A549 (cell line): Measurements from ENCODE around the gene DHX58. TPM values are rescaled to one million over a fixed set of nuclear protein-coding genes. Genes with fewer than 3 reads are reported as not detected.
A peak's percentile ranks its signal among the peaks of the same experiment; 100 is the strongest.

Source experiments
- ATAC-seq, 2 experiments: fragments of 200-7000 bp in 1 of 2; fragments of >200 bp in 1 of 2; cut with Nextera tagmentation in 1 of 2; cut with Tn5 transposase in 1 of 2; 3 replicates each; pipeline versions ENCODE4 v1.8.0 to v1.9.1; 2018 to 2020; ENCODE audit warnings: mild to moderate bottlenecking in 1 of 2, moderate library complexity in 1 of 2
- CTCF ChIA-PET: fragments of 300-600 bp; sonication (Branson Sonifier 250); formaldehyde crosslinking; extraction: SDS; loops from one replicate; lab custom pipeline; 2021; ENCODE audit warnings: antibody characterized with exemption, inconsistent platforms; lab: Yijun Ruan, JAX
- POLR2A ChIA-PET: fragments of 350-600 bp; formaldehyde crosslinking; extraction: SDS; loops from one replicate; lab custom pipeline; 2021; ENCODE audit warnings: antibody characterized with exemption, inconsistent platforms; lab: Yijun Ruan, JAX
- DNase-seq, 2 experiments: peaks; one replicate each; pipeline versions ENCODE4 v3.0.0 to v3.0.0-alpha.2; 2011 to 2016; ENCODE audit warnings: low read depth in 1 of 2, low spot score in 1 of 2
- FAIRE-seq: peaks from 2 replicates; lab custom pipeline; 2011; peaks lifted over from hg19 to GRCh38; lab: Jason Lieb, UNC
- H3K27ac ChIP-seq, 2 experiments: fragments of >200 bp; sonication (Bioruptor Twin); formaldehyde crosslinking; 3 replicates each; pipeline ENCODE4 v1.5.1; 2016 to 2017
- H3K4me1 ChIP-seq: fragments of >200 bp; sonication (Bioruptor Twin); formaldehyde crosslinking; 3 replicates; pipeline ENCODE4 v1.6.1; 2016
- H3K4me2 ChIP-seq: fragments of >200 bp; sonication (Bioruptor Twin); formaldehyde crosslinking; 3 replicates; pipeline ENCODE4 v1.6.1; 2016
- H3K4me3 ChIP-seq: fragments of >200 bp; sonication (Bioruptor Twin); formaldehyde crosslinking; 3 replicates; pipeline ENCODE4 v1.5.1; 2016
- H3K9me3 ChIP-seq: fragments of >200 bp; sonication (Bioruptor Twin); formaldehyde crosslinking; 3 replicates; pipeline ENCODE4 v1.6.1; 2016
- ATOH8 ChIP-seq: fragments of 250-450 bp; sonication (Bioruptor Pico); IDR thresholded peaks from 2 replicates; pipeline ENCODE4 v1.5.0; 2020; ENCODE audit warnings: low read depth, mild to moderate bottlenecking, moderate library complexity
- BHLHE40 ChIP-seq: IDR thresholded peaks from 2 replicates; pipeline ENCODE4 v1.6.1; 2012; ENCODE audit warnings: low read depth, low read length, inconsistent platforms
- CBX2 ChIP-seq: fragments of 200-600 bp; sonication (generic); IDR thresholded peaks from 2 replicates; pipeline ENCODE4 v1.6.1; 2016; ENCODE audit warnings: low read depth, mild to moderate bottlenecking, borderline replicate concordance
- CBX8 ChIP-seq: fragments of 200-600 bp; sonication (generic); IDR thresholded peaks from 2 replicates; pipeline ENCODE4 v1.6.1; 2016
- CEBPB ChIP-seq, 2 experiments: fragments of >200 bp in 1 of 2; sonication (Bioruptor Twin) in 1 of 2; formaldehyde crosslinking in 1 of 2; IDR thresholded peaks; 2 replicates each; pipeline ENCODE4 v1.6.1; 2012 to 2016
- CHD2 ChIP-seq: fragments of 150-350 bp; IDR thresholded peaks from 2 replicates; pipeline ENCODE4 v1.6.1; 2014; ENCODE audit warnings: low read length; ENCODE audit not compliant: partially characterized antibody
- E2F6 ChIP-seq: IDR thresholded peaks from 2 replicates; pipeline ENCODE4 v1.6.1; 2012; ENCODE audit warnings: low read depth, borderline replicate concordance
- EHF ChIP-seq: fragments of 250-450 bp; sonication (Bioruptor Pico); IDR thresholded peaks from 2 replicates; pipeline ENCODE4 v1.5.0; 2020; ENCODE audit warnings: mild to moderate bottlenecking
- ELK1 ChIP-seq: fragments of 150-350 bp; IDR thresholded peaks from 2 replicates; pipeline ENCODE4 v1.6.1; 2014; ENCODE audit warnings: low read depth, mild to moderate bottlenecking, low read length
- EP300 ChIP-seq, 2 experiments: fragments of >200 bp; sonication (Bioruptor Twin); formaldehyde crosslinking; IDR thresholded peaks; 2 replicates in 1 of 2; 3 replicates in 1 of 2; pipeline ENCODE4 v1.6.1; 2016 to 2017
- ESRRA ChIP-seq: fragments of 150-350 bp; IDR thresholded peaks from 2 replicates; pipeline ENCODE4 v1.6.1; 2014; ENCODE audit warnings: mild to moderate bottlenecking, low read length, borderline replicate concordance
- FOSB ChIP-seq: fragments of 250-450 bp; sonication (Bioruptor Pico); IDR thresholded peaks from 2 replicates; pipeline ENCODE4 v1.5.0; 2020; ENCODE audit warnings: mild to moderate bottlenecking, moderate library complexity
- HDAC2 ChIP-seq: fragments of 200-600 bp; sonication (generic); IDR thresholded peaks from 2 replicates; pipeline ENCODE4 v1.6.1; 2016
- HEYL ChIP-seq: fragments of 250-450 bp; sonication (Bioruptor Pico); IDR thresholded peaks from 2 replicates; pipeline ENCODE4 v1.8.0; 2021; ENCODE audit warnings: mild to moderate bottlenecking, moderate library complexity
- HOXB13 ChIP-seq: fragments of 250-450 bp; sonication (Bioruptor Pico); IDR thresholded peaks from 2 replicates; pipeline ENCODE4 v1.5.0; 2020; ENCODE audit warnings: low read depth, mild to moderate bottlenecking, moderate library complexity
- JUNB ChIP-seq: fragments of >200 bp; sonication (Bioruptor Twin); formaldehyde crosslinking; IDR thresholded peaks from 2 replicates; pipeline ENCODE4 v1.6.1; 2016
- KDM1A ChIP-seq: fragments of 200-600 bp; sonication (generic); IDR thresholded peaks from 2 replicates; pipeline ENCODE4 v1.6.1; 2016; ENCODE audit warnings: low read depth, mild to moderate bottlenecking
- MAFK ChIP-seq: fragments of 450-650 bp; IDR thresholded peaks from 2 replicates; pipeline ENCODE4 v1.6.1; 2014; ENCODE audit not compliant: partially characterized antibody
- MYC ChIP-seq: IDR thresholded peaks from 2 replicates; pipeline ENCODE4 v1.6.1; 2012; ENCODE audit warnings: mild to moderate bottlenecking, inconsistent platforms, low read length, improper control_type of control experiment, borderline replicate concordance
- NR3C1 ChIP-seq: fragments of >200 bp; sonication (Bioruptor Twin); formaldehyde crosslinking; IDR thresholded peaks from 3 replicates; pipeline ENCODE4 v1.6.1; 2017
- PBX3 ChIP-seq: IDR thresholded peaks from 2 replicates; pipeline ENCODE4 v1.6.1; 2012
- PHF8 ChIP-seq: fragments of 200-600 bp; sonication (generic); IDR thresholded peaks from 2 replicates; pipeline ENCODE4 v1.6.1; 2016; ENCODE audit warnings: low read depth, mild to moderate bottlenecking, antibody characterized with exemption, moderate library complexity, borderline replicate concordance
- RARB ChIP-seq: fragments of 250-450 bp; sonication (Bioruptor Pico); IDR thresholded peaks from 2 replicates; pipeline ENCODE4 v1.8.0; 2021; ENCODE audit warnings: mild to moderate bottlenecking, moderate library complexity
- RCOR1 ChIP-seq: fragments of 150-350 bp; IDR thresholded peaks from 2 replicates; pipeline ENCODE4 v1.6.1; 2014; ENCODE audit warnings: antibody characterized with exemption, low read length, low read depth
- RFX5 ChIP-seq: fragments of 450-650 bp; IDR thresholded peaks from 2 replicates; pipeline ENCODE4 v1.7.1; 2014; ENCODE audit warnings: antibody characterized with exemption, mild to moderate bottlenecking, moderate library complexity
- SREBF2 ChIP-seq: fragments of 450-650 bp; IDR thresholded peaks from 2 replicates; pipeline ENCODE4 v1.6.1; 2014; ENCODE audit warnings: mild to moderate bottlenecking, moderate library complexity
- TFCP2L1 ChIP-seq: fragments of 250-450 bp; sonication (Bioruptor Pico); IDR thresholded peaks from 2 replicates; pipeline ENCODE4 v1.5.0; 2021; ENCODE audit warnings: mild to moderate bottlenecking
- ZNF302 ChIP-seq: fragments of 250-450 bp; sonication (Bioruptor Pico); IDR thresholded peaks from 2 replicates; pipeline ENCODE4 v1.9.0; 2021; ENCODE audit warnings: inconsistent platforms, mild to moderate bottlenecking, moderate library complexity
- ZSCAN20 ChIP-seq: fragments of 250-450 bp; sonication (Bioruptor Pico); IDR thresholded peaks from 2 replicates; pipeline ENCODE4 v1.8.0; 2022; ENCODE audit warnings: mild to moderate bottlenecking, moderate library complexity
- WGBS: methylation state at CpG from one replicate; pipeline ENCODE4 v1.1.6; 2017; ENCODE audit errors: missing lambda C conversion rate; 5-methylcytosine and 5-hydroxymethylcytosine counted together
- polyA plus RNA-seq, 4 experiments: library from polyadenylated mRNA; depleted of rRNA in 3 of 4; stranded (reverse); fragments of >200 nt; fragmentation: RNase III in 1 of 4; extraction: RNeasy Plus Mini Kit Qiagen cat#74134 plus additional on column Dnase treatment in 1 of 4; gene quantifications; 2 replicates in 3 of 4; 3 replicates in 1 of 4; pipeline ENCODE4 v1.2.3, GENCODE V29; 2011 to 2017

Gene DHX58
- polyA plus RNA-seq, 2 of the 4 experiments (the other 2 are of a cell fraction): 0.37 to 0.59 TPM

GRCh38 chr17:42118126-42118510 is 5.6 kb upstream of the DHX58 start:
- POLR2A ChIA-PET: no interaction called here
- no peak for FAIRE-seq

GRCh38 chr17:42117397-42118125 is 5.0 kb upstream of the DHX58 start:
- 85% methylated on average over 27 of the region's 30 CpGs for WGBS
- Histone ChIP-seq H3K4me1 (peaks cover 19% of the 10 kb centered on the region), H3K4me3 (no peak overlapping the region), H3K4me2 (no peak overlapping the region), H3K27ac (no peak overlapping the region), H3K9me3 (no peaks in the 10 kb centered on the region)
- TF ChIP-seq MYC (no peak), TFCP2L1 (CRISPR knock-in tag) (no peak), CHD2 (no peak), RARB (CRISPR knock-in tag) (no peak), HOXB13 (no peak), CBX8 (no peak), ATOH8 (CRISPR knock-in tag) (no peak), SREBF2 (no peak), ELK1 (no peak), ZSCAN20 (no peak), KDM1A (no peak), HDAC2 (no peak), FOSB (no peak), MAFK (no peak), ZNF302 (CRISPR knock-in tag) (no peak), RCOR1 (no peak), ESRRA (no peak), NR3C1 (no peak)
- CTCF ChIA-PET: interaction anchor here (0.7 to 39.5 kb wide), 38 partner anchors 9 to 402 kb away, joined by 3 to 658 read pairs (median 4); partner anchors contain the start of genes CNP, DNAJC7, GHDC and HAP1
- POLR2A ChIA-PET: interaction anchor here (0.5 kb wide), 1 partner anchor 340 kb away, joined by 4 read pairs; no protein-coding TSS in a partner anchor
- ATAC-seq: no peak
- no peak for DNase-seq
- FAIRE-seq: no peak

More at GRCh38 chr17:42118126-42118510, 5.6 kb upstream of the DHX58 start:
- Histone ChIP-seq H3K27ac (no peak overlapping the region), H3K9me3 (no peaks in the 10 kb centered on the region), H3K4me2 (no peak overlapping the region), H3K4me3 (no peak overlapping the region), H3K4me1 (peaks cover 16% of the 10 kb centered on the region)
- DNase-seq (no peak), ATAC-seq (0 out of 6 replicates have a peak, but pooled peaks of 1 of the 2 experiments have one; percentile 0)
- 71% methylated on average over 4 of the region's 4 CpGs for WGBS
- TF ChIP-seq PBX3 (no peak), EP300 (IDR thresholded peaks at IDR 0.05) (no peak), CBX2 (no peak), PHF8 (no peak), ZSCAN20 (no peak), ATOH8 (CRISPR knock-in tag) (no peak), CHD2 (no peak), JUNB (no peak), BHLHE40 (no peak), HEYL (CRISPR knock-in tag) (no peak), E2F6 (no peak), RFX5 (no peak), EHF (CRISPR knock-in tag) (no peak), ELK1 (no peak), NR3C1 (no peak), SREBF2 (no peak), ZNF302 (CRISPR knock-in tag) (no peak), RCOR1 (no peak), CEBPB (IDR thresholded peaks at IDR 0.05) (no peak)
- CTCF ChIA-PET: interaction anchor here (0.7 to 39.5 kb wide), 38 partner anchors 13 to 402 kb away, joined by 3 to 658 read pairs (median 4); partner anchors contain the start of genes CNP, DNAJC7, GHDC and HAP1
